Osteocyte (in vitro differentiated cells): Measurements from ENCODE around the gene KCNJ11. TPM values are rescaled to one million over a fixed set of nuclear protein-coding genes. Genes with fewer than 3 reads are reported as not detected.

ENCODE experiments used
- DNase-seq: peaks from one replicate; pipeline ENCODE4 v3.0.0; 2021; ENCODE audit warnings: mixed read lengths; ENCODE audit not compliant: unreplicated experiment; ENCODE audit errors: extremely low spot score
- H3K27ac Mint-ChIP-seq: one replicate; pipeline ENCODE4 v1.8.0; 2021; ENCODE audit warnings: mild to moderate bottlenecking, mixed read lengths; ENCODE audit not compliant: unreplicated experiment
- H3K27me3 Mint-ChIP-seq: one replicate; pipeline ENCODE4 v1.8.0; 2021; ENCODE audit warnings: mixed read lengths; ENCODE audit not compliant: unreplicated experiment
- H3K36me3 Mint-ChIP-seq: one replicate; pipeline ENCODE4 v1.8.0; 2021; ENCODE audit warnings: mixed read lengths; ENCODE audit not compliant: unreplicated experiment
- H3K4me1 Mint-ChIP-seq: one replicate; pipeline ENCODE4 v1.8.0; 2021; ENCODE audit warnings: mixed read lengths; ENCODE audit not compliant: unreplicated experiment
- H3K4me3 Mint-ChIP-seq: one replicate; pipeline ENCODE4 v1.8.0; 2021; ENCODE audit warnings: mild to moderate bottlenecking, moderate library complexity, mixed read lengths; ENCODE audit not compliant: unreplicated experiment
- H3K9me3 Mint-ChIP-seq: one replicate; pipeline ENCODE4 v1.8.0; 2021; ENCODE audit warnings: mixed read lengths; ENCODE audit not compliant: unreplicated experiment
- CTCF ChIP-seq: fragments of 200-600 bp; sonication (generic); IDR thresholded peaks from 2 replicates; pipeline ENCODE4 v1.5.0; 2021; ENCODE audit warnings: antibody characterized with exemption, mild to moderate bottlenecking, moderate library complexity
- total RNA-seq: library from RNA; stranded (reverse); gene quantifications from 2 replicates; pipeline ENCODE4 v1.2.1, GENCODE V29; 2021

KCNJ11 gene
- total RNA-seq, 1 donor from 2014 or later: not detected

- H3K36me3 Mint-ChIP-seq: no peaks in the 10 kb centered on the region
- H3K4me1 Mint-ChIP-seq: peaks cover 7% of the 10 kb centered on the region
- no peak for DNase-seq
- H3K27ac Mint-ChIP-seq: no peak overlapping the region
- no peak overlapping the region for H3K4me3 Mint-ChIP-seq
- no peak for TF ChIP-seq CTCF
- no peaks in the 10 kb centered on the region for H3K9me3 Mint-ChIP-seq
- peaks cover 15% of the 10 kb centered on the region for H3K27me3 Mint-ChIP-seq
These were observed 12.9 kb upstream of the KCNJ11 start for GRCh38 chr11:17401316-17401715.

- H3K9me3 Mint-ChIP-seq: no peaks in the 10 kb centered on the region
- H3K27me3 Mint-ChIP-seq: peaks cover 15% of the 10 kb centered on the region
- TF ChIP-seq CTCF: no peak
- no peaks in the 10 kb centered on the region for H3K4me1 Mint-ChIP-seq
- no peak overlapping the region for H3K27ac Mint-ChIP-seq
- DNase-seq: no peak
- no peaks in the 10 kb centered on the region for H3K36me3 Mint-ChIP-seq
- no peak overlapping the region for H3K4me3 Mint-ChIP-seq
These were observed 11.8 kb upstream of the KCNJ11 start for GRCh38 chr11:17400048-17400775.

GRCh38 chr11:17399236-17399635 lies 10.8 kb upstream of the KCNJ11 start:
- no peaks in the 10 kb centered on the region for H3K4me1 Mint-ChIP-seq
- no peak overlapping the region for H3K4me3 Mint-ChIP-seq
- H3K9me3 Mint-ChIP-seq: no peaks in the 10 kb centered on the region
- DNase-seq: no peak
- peaks cover 15% of the 10 kb centered on the region for H3K27me3 Mint-ChIP-seq
- no peak overlapping the region for H3K27ac Mint-ChIP-seq
- no peak for TF ChIP-seq CTCF
- no peaks in the 10 kb centered on the region for H3K36me3 Mint-ChIP-seq

- Mint-ChIP-seq H3K4me1 (no peaks in the 10 kb centered on the region), H3K27ac (no peak overlapping the region), H3K36me3 (no peaks in the 10 kb centered on the region), H3K4me3 (no peak overlapping the region), H3K9me3 (no peaks in the 10 kb centered on the region), H3K27me3 (peaks cover 15% of the 10 kb centered on the region)
- no peak for DNase-seq
- no peak for TF ChIP-seq CTCF
These were observed 9.0 kb upstream of the KCNJ11 start for GRCh38 chr11:17397311-17398002.

GRCh38 chr11:17396598-17397310 lies 8.3 kb upstream of the KCNJ11 start:
- Mint-ChIP-seq H3K27ac (no peak overlapping the region), H3K27me3 (peaks cover 19% of the 10 kb centered on the region), H3K4me3 (no peak overlapping the region), H3K9me3 (no peaks in the 10 kb centered on the region), H3K4me1 (no peaks in the 10 kb centered on the region), H3K36me3 (no peaks in the 10 kb centered on the region)
- DNase-seq: no peak
- no peak for TF ChIP-seq CTCF
